ENCODE measurements around the gene SNPH.

DNA sequence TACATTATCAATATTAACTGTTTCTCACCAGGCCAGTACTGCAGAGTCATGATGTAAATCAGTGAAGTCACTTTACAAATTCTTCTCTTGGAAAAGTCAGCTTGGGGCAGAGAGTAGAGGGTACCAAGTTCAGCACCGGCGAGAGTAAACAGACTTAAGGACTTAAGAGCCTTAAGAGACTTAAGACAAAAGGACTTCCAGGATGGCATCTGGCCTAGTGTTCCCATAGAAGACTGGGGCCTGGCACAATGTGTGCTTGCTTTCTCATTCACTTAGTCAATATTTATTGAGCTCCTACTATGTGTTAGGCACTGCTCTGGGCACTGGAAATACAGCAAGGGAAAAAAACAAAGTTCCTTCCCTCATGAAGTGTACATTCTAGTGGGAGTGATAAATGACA is 1.4 kb upstream of the SNPH start:
- TF ChIP-seq CTCF (IDR thresholded peaks at IDR 0.05; ENCODE audit: low read depth, low read length, missing input control) = no peak
- no peak for TF ChIP-seq YY1 (IDR thresholded peaks at IDR 0.05)
- no peak for TF ChIP-seq TAF1 (conservative IDR thresholded peaks at IDR 0.05)
- TF ChIP-seq EGR1 (IDR thresholded peaks at IDR 0.05; ENCODE audit: low read depth in 2 of 2) = no peak
- TF ChIP-seq MAX (IDR thresholded peaks at IDR 0.05) = no peak
- no peak for TF ChIP-seq SP1 (IDR thresholded peaks at IDR 0.05)
- TF ChIP-seq, protein P1, sequence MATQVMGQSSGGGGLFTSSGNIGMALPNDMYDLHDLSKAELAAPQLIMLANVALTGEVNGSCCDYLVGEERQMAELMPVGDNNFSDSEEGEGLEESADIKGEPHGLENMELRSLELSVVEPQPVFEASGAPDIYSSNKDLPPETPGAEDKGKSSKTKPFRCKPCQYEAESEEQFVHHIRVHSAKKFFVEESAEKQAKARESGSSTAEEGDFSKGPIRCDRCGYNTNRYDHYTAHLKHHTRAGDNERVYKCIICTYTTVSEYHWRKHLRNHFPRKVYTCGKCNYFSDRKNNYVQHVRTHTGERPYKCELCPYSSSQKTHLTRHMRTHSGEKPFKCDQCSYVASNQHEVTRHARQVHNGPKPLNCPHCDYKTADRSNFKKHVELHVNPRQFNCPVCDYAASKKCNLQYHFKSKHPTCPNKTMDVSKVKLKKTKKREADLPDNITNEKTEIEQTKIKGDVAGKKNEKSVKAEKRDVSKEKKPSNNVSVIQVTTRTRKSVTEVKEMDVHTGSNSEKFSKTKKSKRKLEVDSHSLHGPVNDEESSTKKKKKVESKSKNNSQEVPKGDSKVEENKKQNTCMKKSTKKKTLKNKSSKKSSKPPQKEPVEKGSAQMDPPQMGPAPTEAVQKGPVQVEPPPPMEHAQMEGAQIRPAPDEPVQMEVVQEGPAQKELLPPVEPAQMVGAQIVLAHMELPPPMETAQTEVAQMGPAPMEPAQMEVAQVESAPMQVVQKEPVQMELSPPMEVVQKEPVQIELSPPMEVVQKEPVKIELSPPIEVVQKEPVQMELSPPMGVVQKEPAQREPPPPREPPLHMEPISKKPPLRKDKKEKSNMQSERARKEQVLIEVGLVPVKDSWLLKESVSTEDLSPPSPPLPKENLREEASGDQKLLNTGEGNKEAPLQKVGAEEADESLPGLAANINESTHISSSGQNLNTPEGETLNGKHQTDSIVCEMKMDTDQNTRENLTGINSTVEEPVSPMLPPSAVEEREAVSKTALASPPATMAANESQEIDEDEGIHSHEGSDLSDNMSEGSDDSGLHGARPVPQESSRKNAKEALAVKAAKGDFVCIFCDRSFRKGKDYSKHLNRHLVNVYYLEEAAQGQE (IDR thresholded peaks at IDR 0.05) = no peak
- TF ChIP-seq RAD21 (IDR thresholded peaks at IDR 0.05) = no peak
- TF ChIP-seq JUND (IDR thresholded peaks at IDR 0.05) = no peak

Measured in liver (tissue), 3 donors.